Esophagus muscularis mucosa (tissue), 4 donors: ENCODE data around the gene DMPK. TPM values are rescaled to one million over a fixed set of nuclear protein-coding genes. Genes with fewer than 3 reads are reported as not detected.

Experiments used
- DNase-seq: peaks from one replicate; pipeline ENCODE4 v3.0.0-alpha.2; 2017; ENCODE audit errors: extremely low spot score
- H3K27ac ChIP-seq, 4 donors: fragments of 200-600 bp; sonication (generic); replicated peaks in 1 of 4; 1 replicate in 3 of 4; 2 replicates in 1 of 4; pipeline ENCODE4 v1.5.1; 2016 to 2019; ENCODE audit warnings: mild to moderate bottlenecking in 1 of 4
- H3K27me3 ChIP-seq, 4 donors: fragments of 200-600 bp; sonication (generic); one replicate each; pipeline versions ENCODE4 v1.5.1 to v1.6.0; 2016 to 2019
- H3K36me3 ChIP-seq, 4 donors: fragments of 200-600 bp; sonication (generic); one replicate each; pipeline ENCODE4 v1.5.1; 2016 to 2019
- H3K4me1 ChIP-seq, 4 donors: fragments of 200-600 bp; sonication (generic); one replicate each; pipeline ENCODE4 v1.5.1; 2016 to 2019
- H3K4me3 ChIP-seq, 4 donors: fragments of 200-600 bp; sonication (generic); 1 replicate in 2 of 4; 2 replicates in 2 of 4; pipeline ENCODE4 v1.5.1; 2016 to 2019; ENCODE audit warnings: mild to moderate bottlenecking in 4 of 4, moderate library complexity in 1 of 4
- H3K9me3 ChIP-seq, 4 donors: fragments of 200-600 bp; sonication (generic); 1 replicate in 3 of 4; 2 replicates in 1 of 4; pipeline ENCODE4 v1.5.1; 2016 to 2019
- CTCF ChIP-seq, 3 experiments: fragments of 200-600 bp in 2 of 3; fragments of 450-650 bp in 1 of 3; sonication (generic) in 2 of 3; IDR thresholded peaks; one replicate each; pipeline ENCODE4 v1.5.1; 2017 to 2019; ENCODE audit warnings: antibody characterized with exemption in 3 of 3, mild to moderate bottlenecking in 2 of 3, moderate library complexity in 1 of 3
- EP300 ChIP-seq: sonication (generic); formaldehyde crosslinking; IDR thresholded peaks from one replicate; pipeline ENCODE4 v1.6.1; 2017; ENCODE audit warnings: antibody characterized with exemption
- POLR2A ChIP-seq: fragments of 450-650 bp; IDR thresholded peaks from one replicate; pipeline ENCODE4 v1.6.1; 2017; ENCODE audit warnings: antibody characterized with exemption, moderate library complexity, mild to moderate bottlenecking, low read depth
- POLR2AphosphoS5 ChIP-seq, 2 donors: sonication (generic); formaldehyde crosslinking; IDR thresholded peaks; one replicate each; pipeline ENCODE4 v1.6.1; 2017; ENCODE audit warnings: antibody characterized with exemption in 2 of 2
- WGBS: methylation state at CpG from one replicate; pipeline ENCODE4 v1.1.5; 2018; 5-methylcytosine and 5-hydroxymethylcytosine counted together
- intact Hi-C: fragments of 100-400 bp; cut with DNase I; formaldehyde crosslinking; loops from one replicate; pipeline ENCODE4 v1.15.1; 2023
- total RNA-seq, 4 donors: library from RNA; depleted of rRNA; stranded (reverse); fragments of >200 nt; gene quantifications; one replicate each; pipeline versions ENCODE4 v1.1.0 to v1.2.1, GENCODE V29; 2016

Gene DMPK
- total RNA-seq, 4 donors from 2014 or later: 247 to 487 (median 347) TPM

- Histone ChIP-seq H3K9me3 (no peaks in the 10 kb centered on the region), H3K36me3 (peaks cover 17 to 46% (median 40%) of the 10 kb centered on the region in 4 donors), H3K4me1 (peaks cover 66 to 79% (median 73%) of the 10 kb centered on the region in 4 donors), H3K27ac (peak overlapping the region; percentile 94 to 97 (median 95)), H3K4me3 (peak overlapping the region in 2 of 4 donors; percentile 74 to 82), H3K27me3 (no peaks in the 10 kb centered on the region)
- DNase-seq: no peak
- TF ChIP-seq POLR2A: no peak
- TF ChIP-seq POLR2AphosphoS5 (IDR thresholded peaks at IDR 0.05): no peak
- TF ChIP-seq CTCF (IDR thresholded peaks at IDR 0.05): no peak
- intact Hi-C loops: no loop called here
- WGBS: 83% methylated on average over 1 of the region's 4 CpGs
Measured at GRCh38 chr19:45784096-45784495, 1.8 kb upstream of the DMPK start.

- H3K4me1 ChIP-seq: peaks cover 63 to 89% (median 82%) of the 10 kb centered on the region in 4 donors
- 30% methylated on average over 21 of the region's 26 CpGs for WGBS
- no peaks in the 10 kb centered on the region for H3K27me3 ChIP-seq
- peaks cover 16 to 46% (median 41%) of the 10 kb centered on the region in 4 donors for H3K36me3 ChIP-seq
- no peak for TF ChIP-seq CTCF (IDR thresholded peaks at IDR 0.05)
- TF ChIP-seq POLR2AphosphoS5 (IDR thresholded peaks at IDR 0.05): peak; percentile 83 to 92
- TF ChIP-seq POLR2A: no peak
- peak; percentile 54 for TF ChIP-seq EP300
- peak overlapping the region; percentile 61 to 82 (median 78) for H3K4me3 ChIP-seq
- H3K9me3 ChIP-seq: no peaks in the 10 kb centered on the region
- H3K27ac ChIP-seq: peak overlapping the region; percentile 94 to 97 (median 95)
- intact Hi-C loops: no loop called here
- DNase-seq: no peak
Measured at GRCh38 chr19:45782820-45783785, 813 bp upstream of the DMPK start.

GRCh38 chr19:45781214-45782161 lies 802 bp downstream of the DMPK start:
- intact Hi-C loops: no loop called here
- peaks cover 25 to 46% (median 41%) of the 10 kb centered on the region in 4 donors for H3K36me3 ChIP-seq
- 29% methylated on average over 12 of the region's 17 CpGs for WGBS

More at GRCh38 chr19:45781214-45782161, 802 bp downstream of the DMPK start:
- DNase-seq: no peak
- Histone ChIP-seq H3K9me3 (no peaks in the 10 kb centered on the region), H3K27me3 (no peaks in the 10 kb centered on the region), H3K27ac (peak overlapping the region; percentile 94 to 97 (median 95)), H3K4me3 (peak overlapping the region; percentile 61 to 82 (median 78)), H3K4me1 (peaks cover 63 to 92% (median 86%) of the 10 kb centered on the region in 4 donors)
- no peak for TF ChIP-seq CTCF (IDR thresholded peaks at IDR 0.05)
- TF ChIP-seq EP300: no peak
- no peak for TF ChIP-seq POLR2AphosphoS5 (IDR thresholded peaks at IDR 0.05)
- TF ChIP-seq POLR2A: no peak
